GM10248 (cell line): ENCODE measurements around the gene PIK3IP1.

Source experiments
- CTCF ChIA-PET: fragments of 300-600 bp; sonication (Branson Sonifier 250); formaldehyde crosslinking; extraction: SDS; loops from one replicate; lab custom pipeline; 2021; ENCODE audit warnings: antibody characterized with exemption; lab: Yijun Ruan, JAX
- POLR2A ChIA-PET: fragments of 350-650 bp; sonication (Branson Sonifier 250); formaldehyde crosslinking; extraction: SDS; loops from one replicate; lab custom pipeline; 2020; ENCODE audit warnings: antibody characterized with exemption; lab: Yijun Ruan, JAX
- DNase-seq: peaks from one replicate; pipeline ENCODE4 v3.0.0; 2012; ENCODE audit errors: extremely low spot score
- CTCF ChIP-seq: IDR thresholded peaks from 2 replicates; pipeline ENCODE4 v1.5.1; 2012; ENCODE audit warnings: mild to moderate bottlenecking, low read depth; ENCODE audit errors: extremely low read depth, missing control alignments, control extremely low read depth

The PIK3IP1 gene

GRCh38 chr22:31288496-31289240, 3.6 kb downstream of the PIK3IP1 start:
- CTCF ChIA-PET = interaction anchor here (0.9 to 7.3 kb wide), 6 partner anchors 11 to 79 kb away, joined by 3 to 66 read pairs (median 4); no protein-coding TSS in a partner anchor
- no peak for DNase-seq
- no peak for TF ChIP-seq CTCF
- POLR2A ChIA-PET = no interaction called here

- POLR2A ChIA-PET = no interaction called here
- no peak for TF ChIP-seq CTCF
- CTCF ChIA-PET = interaction anchor here (1.0 to 3.0 kb wide), 2 partner anchors 15 kb away, joined by 4 to 20 read pairs; no protein-coding TSS in a partner anchor
- no peak for DNase-seq
These were observed 4.3 kb downstream of the PIK3IP1 start for GRCh38 chr22:31287818-31288495.

- POLR2A ChIA-PET = no interaction called here
- CTCF ChIA-PET = interaction anchor here (1.5 to 3.1 kb wide), 4 partner anchors 10 to 193 kb away, joined by 3 to 15 read pairs (median 10); no protein-coding TSS in a partner anchor
These were observed 5.7 kb downstream of the PIK3IP1 start for GRCh38 chr22:31286360-31287255.

GRCh38 chr22:31284281-31285155, 7.8 kb downstream of the PIK3IP1 start:
- CTCF ChIA-PET = interaction anchor here (1.3 to 3.4 kb wide), 8 partner anchors 8 to 72 kb away, joined by 3 to 21 read pairs (median 11); partner anchors contain the start of genes LIMK2 and PIK3IP1
- POLR2A ChIA-PET = interaction anchor here (0.6 kb wide), 2 partner anchors 29 to 852 kb away, joined by 3 to 5 read pairs; no protein-coding TSS in a partner anchor
- TF ChIP-seq CTCF = no peak
- DNase-seq = no peak

More at GRCh38 chr22:31286360-31287255, 5.7 kb downstream of the PIK3IP1 start:
- no peak for DNase-seq
- TF ChIP-seq CTCF = no peak

GRCh38 chr22:31282748-31283468, 9.4 kb downstream of the PIK3IP1 start:
- no peak for DNase-seq
- ChIA-PET CTCF (interaction anchor here (1.5 to 3.4 kb wide), 4 partner anchors 10 to 28 kb away, joined by 3 to 21 read pairs (median 10); partner anchors contain the start of gene PIK3IP1), POLR2A (interaction anchor here (0.5 to 0.6 kb wide), 2 partner anchors 9 to 156 kb away, joined by 3 to 4 read pairs; no protein-coding TSS in a partner anchor)
- TF ChIP-seq CTCF = no peak
